SHP77 (cell line): ENCODE results near the gene EPAS1.

ENCODE experiments used
- DNase-seq, 2 experiments: peaks; one replicate each; lab custom pipeline; 2025; lab: John Stamatoyannopoulos, UW

Gene EPAS1

GRCh38 chr2:46323730-46324129 lies 26.5 kb downstream of the EPAS1 start:
- DNase-seq, result no peak

- no peak for DNase-seq
These were observed 28.1 kb downstream of the EPAS1 start for GRCh38 chr2:46325182-46325928.

GRCh38 chr2:46326231-46326980 lies 29.2 kb downstream of the EPAS1 start:
- no peak for DNase-seq

- DNase-seq, result no peak
These were observed 30.4 kb downstream of the EPAS1 start for GRCh38 chr2:46327627-46328026.

- no peak for DNase-seq
These were observed 31.1 kb downstream of the EPAS1 start for GRCh38 chr2:46328291-46328690.

GRCh38 chr2:46328829-46329228 lies 31.6 kb downstream of the EPAS1 start:
- DNase-seq, result no peak

- DNase-seq, result no peak
These were observed 32.1 kb downstream of the EPAS1 start for GRCh38 chr2:46329340-46329739.

- no peak for DNase-seq
These were observed 32.9 kb downstream of the EPAS1 start for GRCh38 chr2:46329803-46330775.

- DNase-seq, result no peak
These were observed 34.0 kb downstream of the EPAS1 start for GRCh38 chr2:46331109-46331766.

- no peak for DNase-seq
These were observed 35.6 kb downstream of the EPAS1 start for GRCh38 chr2:46332686-46333281.

- no peak for DNase-seq
These were observed 36.7 kb downstream of the EPAS1 start for GRCh38 chr2:46333912-46334311.

GRCh38 chr2:46334389-46335271 lies 37.4 kb downstream of the EPAS1 start:
- no peak for DNase-seq

- DNase-seq, result peak in 1 of 2 experiments; percentile 4
These were observed 38.4 kb downstream of the EPAS1 start for GRCh38 chr2:46335391-46336282.

GRCh38 chr2:46336283-46336959 lies 39.2 kb downstream of the EPAS1 start:
- DNase-seq, result no peak

- no peak for DNase-seq
These were observed 40.2 kb downstream of the EPAS1 start for GRCh38 chr2:46337208-46337994.

GRCh38 chr2:46338674-46339073 lies 41.5 kb downstream of the EPAS1 start:
- DNase-seq, result no peak

GRCh38 chr2:46339200-46339599 lies 42.0 kb downstream of the EPAS1 start:
- no peak for DNase-seq
